Loucy (cell line): ENCODE data around the gene ASB12.
A peak's percentile ranks its signal among the peaks of the same experiment; 100 is the strongest.
"Not testable (repeated sequence)": the region's sequence is repeated elsewhere in the genome, so short reads cannot be mapped to it uniquely, and the experiment has no call there.

ENCODE experiments used
- H2AFZ ChIP-seq: fragments of 200-600 bp; sonication (generic); 2 replicates; pipeline ENCODE4 v1.6.0; 2016; ENCODE audit warnings: antibody characterized with exemption, mild to moderate bottlenecking, low read length, moderate library complexity
- H3F3A ChIP-seq: fragments of 200-600 bp; 2 replicates; pipeline ENCODE4 v1.6.0; 2016; ENCODE audit warnings: antibody characterized with exemption, low read depth, mild to moderate bottlenecking
- H3K27me3 ChIP-seq: fragments of 200-600 bp; sonication (generic); 2 replicates; pipeline ENCODE4 v1.6.1; 2014; ENCODE audit warnings: low read length, mild to moderate bottlenecking; ENCODE audit not compliant: insufficient read depth, poor library complexity, severe bottlenecking
- H3K36me3 ChIP-seq: fragments of 200-600 bp; sonication (generic); 2 replicates; pipeline ENCODE4 v1.6.1; 2016; ENCODE audit warnings: low read length; ENCODE audit not compliant: insufficient read depth
- H3K4me1 ChIP-seq: fragments of 200-600 bp; sonication (generic); 2 replicates; pipeline ENCODE4 v1.5.1; 2014; ENCODE audit warnings: low read length, mild to moderate bottlenecking; ENCODE audit not compliant: insufficient read depth, poor library complexity, severe bottlenecking
- H3K4me2 ChIP-seq: fragments of 200-600 bp; sonication (generic); 2 replicates; pipeline ENCODE4 v1.6.0; 2014; ENCODE audit warnings: antibody characterized with exemption, low read length, low read depth, mild to moderate bottlenecking; ENCODE audit not compliant: poor library complexity, severe bottlenecking
- H3K4me3 ChIP-seq: fragments of 200-600 bp; sonication (generic); 2 replicates; pipeline ENCODE4 v1.5.1; 2014; ENCODE audit warnings: low read length, mild to moderate bottlenecking, mixed read lengths; ENCODE audit not compliant: poor library complexity, severe bottlenecking
- H3K79me2 ChIP-seq: fragments of 200-600 bp; sonication (generic); 2 replicates; pipeline ENCODE4 v1.6.1; 2014; ENCODE audit warnings: low read length; ENCODE audit not compliant: insufficient read depth
- H3K9ac ChIP-seq: fragments of 200-600 bp; sonication (generic); 2 replicates; pipeline ENCODE4 v1.6.0; 2014; ENCODE audit warnings: mild to moderate bottlenecking, low read depth, low read length, moderate library complexity; ENCODE audit not compliant: poor library complexity, severe bottlenecking
- H3K9me2 ChIP-seq: fragments of 200-600 bp; sonication (generic); replicated peaks from 2 replicates; pipeline ENCODE4 v1.6.1; 2016; ENCODE audit warnings: low read depth, low read length, mixed read lengths
- H3K9me3 ChIP-seq: fragments of 200-600 bp; sonication (generic); 2 replicates; pipeline ENCODE4 v1.6.1; 2014; ENCODE audit warnings: mild to moderate bottlenecking, antibody characterized with exemption, low read length, low read depth; ENCODE audit not compliant: insufficient read depth
- H4K20me1 ChIP-seq: fragments of 200-600 bp; sonication (generic); 2 replicates; pipeline ENCODE4 v1.6.0; 2014; ENCODE audit warnings: antibody characterized with exemption, low read length, mild to moderate bottlenecking; ENCODE audit not compliant: insufficient read depth, poor library complexity, severe bottlenecking
- EZH2phosphoT487 ChIP-seq: fragments of 200-600 bp; IDR thresholded peaks from 2 replicates; pipeline ENCODE4 v1.6.1; 2018; ENCODE audit warnings: antibody characterized with exemption, mild to moderate bottlenecking, moderate library complexity, borderline replicate concordance
- TF ChIP-seq, protein P1 (sequence below): fragments of 200-600 bp; sonication (generic); conservative IDR thresholded peaks from 2 replicates; pipeline ENCODE4 v1.5.1; 2014; ENCODE audit warnings: mild to moderate bottlenecking, antibody characterized with exemption, low read length

Gene ASB12

DNA sequence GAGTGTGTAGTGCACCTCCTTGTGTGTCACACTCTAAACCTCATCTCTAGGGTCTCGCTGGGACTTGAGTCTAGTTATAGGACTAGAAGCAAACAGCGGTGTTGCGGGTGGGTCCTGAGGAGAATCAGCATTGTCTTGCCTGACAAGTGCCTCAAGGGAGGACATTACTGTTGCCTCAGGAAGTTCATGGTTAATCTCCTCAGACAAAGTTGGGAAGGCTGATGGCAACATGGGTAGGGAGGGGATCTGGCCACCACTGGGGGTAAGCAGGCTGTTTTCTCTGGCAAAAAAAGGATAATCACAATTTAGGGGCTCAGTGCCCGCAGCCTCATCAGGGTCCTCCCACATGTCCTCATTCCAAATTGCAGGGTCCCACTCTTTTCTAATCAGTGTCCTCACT, 12.4 kb downstream of the ASB12 start:
- Histone ChIP-seq H3K4me1 (no peaks in the 10 kb centered on the region), H3K79me2 (no peaks in the 10 kb centered on the region), H3K36me3 (no peaks in the 10 kb centered on the region), H4K20me1 (no peaks in the 10 kb centered on the region), H3K27me3 (no peaks in the 10 kb centered on the region), H3K4me3 (no peak overlapping the region), H3F3A (no peaks in the 10 kb centered on the region), H3K9me2 (no peaks in the 10 kb centered on the region), H3K9me3 (no peaks in the 10 kb centered on the region), H3K9ac (no peak overlapping the region), H2AFZ (no peak overlapping the region), H3K4me2 (no peak overlapping the region)
- no peak for TF ChIP-seq EZH2phosphoT487
- TF ChIP-seq, protein P1, sequence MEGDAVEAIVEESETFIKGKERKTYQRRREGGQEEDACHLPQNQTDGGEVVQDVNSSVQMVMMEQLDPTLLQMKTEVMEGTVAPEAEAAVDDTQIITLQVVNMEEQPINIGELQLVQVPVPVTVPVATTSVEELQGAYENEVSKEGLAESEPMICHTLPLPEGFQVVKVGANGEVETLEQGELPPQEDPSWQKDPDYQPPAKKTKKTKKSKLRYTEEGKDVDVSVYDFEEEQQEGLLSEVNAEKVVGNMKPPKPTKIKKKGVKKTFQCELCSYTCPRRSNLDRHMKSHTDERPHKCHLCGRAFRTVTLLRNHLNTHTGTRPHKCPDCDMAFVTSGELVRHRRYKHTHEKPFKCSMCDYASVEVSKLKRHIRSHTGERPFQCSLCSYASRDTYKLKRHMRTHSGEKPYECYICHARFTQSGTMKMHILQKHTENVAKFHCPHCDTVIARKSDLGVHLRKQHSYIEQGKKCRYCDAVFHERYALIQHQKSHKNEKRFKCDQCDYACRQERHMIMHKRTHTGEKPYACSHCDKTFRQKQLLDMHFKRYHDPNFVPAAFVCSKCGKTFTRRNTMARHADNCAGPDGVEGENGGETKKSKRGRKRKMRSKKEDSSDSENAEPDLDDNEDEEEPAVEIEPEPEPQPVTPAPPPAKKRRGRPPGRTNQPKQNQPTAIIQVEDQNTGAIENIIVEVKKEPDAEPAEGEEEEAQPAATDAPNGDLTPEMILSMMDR, result no peak

DNA sequence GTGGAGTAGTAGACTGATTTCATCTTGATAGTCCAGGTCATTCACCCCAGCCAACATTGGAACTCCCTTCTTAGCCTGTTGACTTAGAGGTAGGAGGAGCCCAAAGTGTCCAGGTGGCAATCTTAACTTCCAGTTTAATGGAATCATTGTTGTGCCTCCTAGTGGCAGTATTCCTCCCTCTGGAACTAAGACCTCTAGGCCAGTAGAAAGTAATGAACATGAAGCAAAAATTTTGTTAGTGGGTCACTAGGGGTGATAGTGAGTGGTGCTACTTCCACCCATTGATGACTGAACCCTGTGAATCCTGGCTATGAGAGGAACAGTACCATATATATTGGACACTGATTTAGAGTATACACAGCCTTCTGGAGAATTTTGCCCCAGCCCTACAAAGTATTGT, 16.4 kb downstream of the ASB12 start:
- H3K9ac ChIP-seq, H3K36me3 ChIP-seq, H3K27me3 ChIP-seq, H3K4me3 ChIP-seq, H2AFZ ChIP-seq, H4K20me1 ChIP-seq, H3K9me3 ChIP-seq, H3F3A ChIP-seq, H3K79me2 ChIP-seq, H3K4me2 ChIP-seq, H3K4me1 ChIP-seq, H3K9me2 ChIP-seq: not testable (repeated sequence)

DNA sequence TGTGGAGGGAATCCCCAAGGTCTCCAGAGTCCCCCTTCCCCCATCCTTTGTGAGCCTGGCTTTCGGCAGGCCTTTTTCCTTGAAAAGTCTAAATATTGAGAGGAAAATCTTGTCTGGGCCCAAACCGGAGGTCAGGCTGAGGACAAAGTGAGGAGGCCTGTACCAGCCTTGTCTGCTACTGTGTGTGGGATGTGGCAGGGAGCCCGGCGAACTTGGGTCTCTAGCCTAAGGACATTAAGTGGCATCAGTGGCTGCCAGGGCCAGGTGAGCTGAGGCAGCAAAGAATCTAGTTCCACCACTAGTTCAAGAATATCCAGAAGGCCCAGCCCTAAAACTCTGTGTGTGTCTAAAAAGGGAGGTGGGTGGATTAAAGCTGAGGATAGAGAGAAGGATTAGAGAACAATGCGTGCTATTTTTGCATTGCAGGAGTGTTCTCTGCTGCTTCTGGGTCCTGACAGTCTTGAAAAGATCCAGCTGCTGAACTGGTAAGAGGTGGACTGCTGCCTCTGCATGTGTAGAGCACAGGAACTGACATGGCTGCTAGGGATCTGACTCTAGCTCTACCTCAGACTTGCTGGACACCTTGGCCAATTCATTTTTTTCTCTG, 23.7 kb downstream of the ASB12 start:
- Histone ChIP-seq H3K4me3 (peak overlapping the region; percentile 84), H2AFZ (peak overlapping the region; percentile 84), H3K9ac (peak overlapping the region; percentile 95), H3K79me2 (peaks cover 14% of the 10 kb centered on the region), H3K4me1 (peaks cover 21% of the 10 kb centered on the region), H3K27me3 (no peaks in the 10 kb centered on the region), H3F3A (peaks cover 3% of the 10 kb centered on the region; the same call in 1 of the 2 replicates), H3K4me2 (peak overlapping the region; percentile 88), H3K9me3 (no peaks in the 10 kb centered on the region), H4K20me1 (no peaks in the 10 kb centered on the region), H3K9me2 (no peaks in the 10 kb centered on the region), H3K36me3 (no peaks in the 10 kb centered on the region)
- no peak for TF ChIP-seq EZH2phosphoT487
- TF ChIP-seq, protein P1, result no peak
